Measurements from ENCODE around the gene ATXN1. TPM values are rescaled to one million over a fixed set of nuclear protein-coding genes. Genes with fewer than 3 reads are reported as not detected.

ATXN1 gene
- total RNA-seq, 1 experiment from 2014 or later, result 16.5 TPM

GRCh38 chr6:16249971-16250370 is 511.3 kb downstream of the ATXN1 start:
- no TSS peak for BruUV-seq (replicated peaks)
- TF ChIP-seq, protein P1, sequence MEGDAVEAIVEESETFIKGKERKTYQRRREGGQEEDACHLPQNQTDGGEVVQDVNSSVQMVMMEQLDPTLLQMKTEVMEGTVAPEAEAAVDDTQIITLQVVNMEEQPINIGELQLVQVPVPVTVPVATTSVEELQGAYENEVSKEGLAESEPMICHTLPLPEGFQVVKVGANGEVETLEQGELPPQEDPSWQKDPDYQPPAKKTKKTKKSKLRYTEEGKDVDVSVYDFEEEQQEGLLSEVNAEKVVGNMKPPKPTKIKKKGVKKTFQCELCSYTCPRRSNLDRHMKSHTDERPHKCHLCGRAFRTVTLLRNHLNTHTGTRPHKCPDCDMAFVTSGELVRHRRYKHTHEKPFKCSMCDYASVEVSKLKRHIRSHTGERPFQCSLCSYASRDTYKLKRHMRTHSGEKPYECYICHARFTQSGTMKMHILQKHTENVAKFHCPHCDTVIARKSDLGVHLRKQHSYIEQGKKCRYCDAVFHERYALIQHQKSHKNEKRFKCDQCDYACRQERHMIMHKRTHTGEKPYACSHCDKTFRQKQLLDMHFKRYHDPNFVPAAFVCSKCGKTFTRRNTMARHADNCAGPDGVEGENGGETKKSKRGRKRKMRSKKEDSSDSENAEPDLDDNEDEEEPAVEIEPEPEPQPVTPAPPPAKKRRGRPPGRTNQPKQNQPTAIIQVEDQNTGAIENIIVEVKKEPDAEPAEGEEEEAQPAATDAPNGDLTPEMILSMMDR (IDR thresholded peaks at IDR 0.05; ENCODE audit: unreplicated experiment), result no peak
- intact Hi-C loops (cut with micrococcal nuclease), result no loop called here
- ChIA-PET CTCF (no interaction called here), POLR2A (no interaction called here)
- Mint-ChIP-seq H3K27ac (ENCODE audit: low read depth, unreplicated experiment) (no peak overlapping the region), H3K4me1 (ENCODE audit: insufficient read depth, unreplicated experiment) (peaks cover 17% of the 10 kb centered on the region), H3K4me3 (ENCODE audit: unreplicated experiment) (no peak overlapping the region), H3K36me3 (ENCODE audit: insufficient read depth, unreplicated experiment) (no peaks in the 10 kb centered on the region), H3K27me3 (ENCODE audit: insufficient read depth, unreplicated experiment) (no peaks in the 10 kb centered on the region), H3K9me3 (ENCODE audit: unreplicated experiment) (no peaks in the 10 kb centered on the region)
- no peak for DNase-seq (ENCODE audit: unreplicated experiment)
